NT2/D1 (cell line): ENCODE results near the gene DPY19L2.
"Not testable (repeated sequence)": the region's sequence is repeated elsewhere in the genome, so short reads cannot be mapped to it uniquely, and the experiment has no call there.

ENCODE experiments used
- SUZ12 ChIP-seq: IDR thresholded peaks from 2 replicates; pipeline ENCODE4 v1.6.1; 2011; ENCODE audit not compliant: insufficient read length, insufficient read depth; ENCODE audit errors: extremely low read depth
- YY1 ChIP-seq: IDR thresholded peaks from 2 replicates; pipeline ENCODE4 v1.6.1; 2011; ENCODE audit not compliant: insufficient read length, insufficient read depth
- ZNF274 ChIP-seq: IDR thresholded peaks from 2 replicates; pipeline ENCODE4 v1.6.1; 2011; ENCODE audit warnings: mild to moderate bottlenecking, low read depth, low read length

DNA sequence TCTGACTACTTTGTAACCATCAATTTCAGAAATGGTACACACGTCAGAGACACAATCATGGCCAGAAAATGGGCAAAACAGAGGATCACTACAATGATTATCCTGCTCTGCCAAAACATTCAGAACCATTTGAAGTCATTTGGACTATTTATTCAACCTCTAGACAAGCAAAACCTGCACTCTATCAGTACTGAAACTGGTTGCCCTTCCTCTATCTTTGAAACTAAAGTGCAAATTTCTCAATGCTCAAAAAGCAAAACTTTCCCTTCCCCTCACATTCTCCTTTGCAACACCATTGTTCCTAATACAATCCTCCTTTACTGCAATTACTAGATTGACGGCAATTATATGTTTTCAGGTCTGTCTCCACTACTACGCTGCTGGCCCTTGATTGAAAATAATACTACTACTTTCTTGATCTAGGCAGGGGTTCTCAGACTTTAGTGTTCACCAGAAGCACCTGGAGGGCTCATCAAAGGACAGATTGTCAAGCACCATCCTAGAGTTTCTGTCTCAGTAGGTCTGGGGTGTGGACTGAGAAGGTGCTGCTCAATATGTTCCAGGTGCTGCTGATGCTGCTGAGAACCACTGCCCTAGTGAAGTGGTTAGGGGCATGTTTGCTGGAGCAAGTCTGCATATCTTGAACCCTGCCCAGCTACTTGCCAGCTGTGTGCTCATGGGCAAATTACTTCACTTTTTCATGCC is 31.5 kb upstream of the DPY19L2 start:
- not testable (repeated sequence) for TF ChIP-seq ZNF274, YY1, SUZ12
